ENCODE measurements around the gene AGXT2. TPM values are rescaled to one million over a fixed set of nuclear protein-coding genes. Genes with fewer than 3 reads are reported as not detected.

Gene AGXT2
- total and polyA plus RNA-seq, 4 donors = 49.4 to 67.9 (median 50.6) TPM

DNA sequence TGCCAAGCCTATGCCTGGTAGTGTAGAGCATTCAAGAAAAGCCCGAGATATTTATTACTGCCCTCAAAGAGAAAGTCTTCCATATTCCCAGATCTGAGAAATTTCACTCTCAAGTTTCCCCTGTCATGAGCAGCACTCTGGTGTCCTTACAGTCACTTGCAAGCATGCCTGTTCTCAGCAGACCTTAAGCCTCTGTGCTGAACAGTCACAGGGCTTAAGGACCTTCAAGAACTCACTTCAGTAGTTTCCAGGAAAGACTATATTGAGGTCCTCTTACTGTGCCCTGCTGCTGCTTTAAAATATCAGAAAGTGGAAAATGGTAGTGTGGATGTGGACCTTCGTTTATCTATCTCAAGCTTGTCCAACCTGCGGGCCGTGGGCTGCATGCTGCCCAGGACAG is 64.9 kb downstream of the AGXT2 start (continued):
- TF ChIP-seq, protein P1, sequence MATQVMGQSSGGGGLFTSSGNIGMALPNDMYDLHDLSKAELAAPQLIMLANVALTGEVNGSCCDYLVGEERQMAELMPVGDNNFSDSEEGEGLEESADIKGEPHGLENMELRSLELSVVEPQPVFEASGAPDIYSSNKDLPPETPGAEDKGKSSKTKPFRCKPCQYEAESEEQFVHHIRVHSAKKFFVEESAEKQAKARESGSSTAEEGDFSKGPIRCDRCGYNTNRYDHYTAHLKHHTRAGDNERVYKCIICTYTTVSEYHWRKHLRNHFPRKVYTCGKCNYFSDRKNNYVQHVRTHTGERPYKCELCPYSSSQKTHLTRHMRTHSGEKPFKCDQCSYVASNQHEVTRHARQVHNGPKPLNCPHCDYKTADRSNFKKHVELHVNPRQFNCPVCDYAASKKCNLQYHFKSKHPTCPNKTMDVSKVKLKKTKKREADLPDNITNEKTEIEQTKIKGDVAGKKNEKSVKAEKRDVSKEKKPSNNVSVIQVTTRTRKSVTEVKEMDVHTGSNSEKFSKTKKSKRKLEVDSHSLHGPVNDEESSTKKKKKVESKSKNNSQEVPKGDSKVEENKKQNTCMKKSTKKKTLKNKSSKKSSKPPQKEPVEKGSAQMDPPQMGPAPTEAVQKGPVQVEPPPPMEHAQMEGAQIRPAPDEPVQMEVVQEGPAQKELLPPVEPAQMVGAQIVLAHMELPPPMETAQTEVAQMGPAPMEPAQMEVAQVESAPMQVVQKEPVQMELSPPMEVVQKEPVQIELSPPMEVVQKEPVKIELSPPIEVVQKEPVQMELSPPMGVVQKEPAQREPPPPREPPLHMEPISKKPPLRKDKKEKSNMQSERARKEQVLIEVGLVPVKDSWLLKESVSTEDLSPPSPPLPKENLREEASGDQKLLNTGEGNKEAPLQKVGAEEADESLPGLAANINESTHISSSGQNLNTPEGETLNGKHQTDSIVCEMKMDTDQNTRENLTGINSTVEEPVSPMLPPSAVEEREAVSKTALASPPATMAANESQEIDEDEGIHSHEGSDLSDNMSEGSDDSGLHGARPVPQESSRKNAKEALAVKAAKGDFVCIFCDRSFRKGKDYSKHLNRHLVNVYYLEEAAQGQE (IDR thresholded peaks at IDR 0.05) = no peak
- no peak for TF ChIP-seq GABPA (IDR thresholded peaks at IDR 0.05 in 1 of 2, conservative IDR thresholded peaks at IDR 0.05 in 1 of 2)
- TF ChIP-seq YY1 (IDR thresholded peaks at IDR 0.05) = no peak
- no peak for TF ChIP-seq TAF1 (conservative IDR thresholded peaks at IDR 0.05)
- TF ChIP-seq HNF4G (IDR thresholded peaks at IDR 0.05) = no peak
- TF ChIP-seq, protein P2, sequence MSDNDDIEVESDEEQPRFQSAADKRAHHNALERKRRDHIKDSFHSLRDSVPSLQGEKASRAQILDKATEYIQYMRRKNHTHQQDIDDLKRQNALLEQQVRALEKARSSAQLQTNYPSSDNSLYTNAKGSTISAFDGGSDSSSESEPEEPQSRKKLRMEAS (IDR thresholded peaks at IDR 0.05) = no peak

DNA sequence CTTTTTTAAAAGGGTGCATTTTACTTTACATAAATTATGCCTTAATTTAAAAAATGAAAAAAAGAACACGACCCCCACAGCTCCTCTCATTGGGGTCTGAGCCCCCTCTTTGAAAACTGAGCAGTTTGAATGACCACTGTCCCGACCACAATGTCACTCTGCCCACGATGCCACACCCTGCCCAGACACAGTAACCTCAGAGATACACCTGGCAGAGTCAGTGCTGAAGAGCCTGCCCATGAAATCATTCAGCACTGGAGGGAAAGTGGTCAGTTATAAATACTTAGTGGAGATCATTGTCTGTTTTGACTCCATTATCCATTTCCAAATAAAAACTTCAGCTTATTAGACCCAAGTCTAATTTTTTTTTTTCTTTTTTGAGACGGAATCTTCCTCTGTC is 69.1 kb downstream of the AGXT2 start:
- H3K9me3 ChIP-seq (ENCODE audit: control insufficient read depth in 4 of 4, low read length in 3 of 4) = no peaks in the 10 kb centered on the region
- H3K9ac ChIP-seq (ENCODE audit: low read depth in 1 of 2, low read length in 2 of 2) = no peak overlapping the region
- H3K27ac ChIP-seq (ENCODE audit: low read depth in 1 of 2, low read length in 2 of 2) = no peak overlapping the region
- WGBS = 62% methylated on average over 4 of the region's 4 CpGs
- TF ChIP-seq NR2F2 (IDR thresholded peaks at IDR 0.05) (no peak), FOXA2 (IDR thresholded peaks at IDR 0.05) (no peak), JUND (IDR thresholded peaks at IDR 0.05) (no peak), TAF1 (conservative IDR thresholded peaks at IDR 0.05) (no peak)
- TF ChIP-seq, protein P3, sequence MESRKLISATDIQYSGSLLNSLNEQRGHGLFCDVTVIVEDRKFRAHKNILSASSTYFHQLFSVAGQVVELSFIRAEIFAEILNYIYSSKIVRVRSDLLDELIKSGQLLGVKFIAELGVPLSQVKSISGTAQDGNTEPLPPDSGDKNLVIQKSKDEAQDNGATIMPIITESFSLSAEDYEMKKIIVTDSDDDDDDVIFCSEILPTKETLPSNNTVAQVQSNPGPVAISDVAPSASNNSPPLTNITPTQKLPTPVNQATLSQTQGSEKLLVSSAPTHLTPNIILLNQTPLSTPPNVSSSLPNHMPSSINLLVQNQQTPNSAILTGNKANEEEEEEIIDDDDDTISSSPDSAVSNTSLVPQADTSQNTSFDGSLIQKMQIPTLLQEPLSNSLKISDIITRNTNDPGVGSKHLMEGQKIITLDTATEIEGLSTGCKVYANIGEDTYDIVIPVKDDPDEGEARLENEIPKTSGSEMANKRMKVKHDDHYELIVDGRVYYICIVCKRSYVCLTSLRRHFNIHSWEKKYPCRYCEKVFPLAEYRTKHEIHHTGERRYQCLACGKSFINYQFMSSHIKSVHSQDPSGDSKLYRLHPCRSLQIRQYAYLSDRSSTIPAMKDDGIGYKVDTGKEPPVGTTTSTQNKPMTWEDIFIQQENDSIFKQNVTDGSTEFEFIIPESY (IDR thresholded peaks at IDR 0.05) = no peak
- TF ChIP-seq, protein P1 (IDR thresholded peaks at IDR 0.05) = no peak
- TF ChIP-seq, protein P4, sequence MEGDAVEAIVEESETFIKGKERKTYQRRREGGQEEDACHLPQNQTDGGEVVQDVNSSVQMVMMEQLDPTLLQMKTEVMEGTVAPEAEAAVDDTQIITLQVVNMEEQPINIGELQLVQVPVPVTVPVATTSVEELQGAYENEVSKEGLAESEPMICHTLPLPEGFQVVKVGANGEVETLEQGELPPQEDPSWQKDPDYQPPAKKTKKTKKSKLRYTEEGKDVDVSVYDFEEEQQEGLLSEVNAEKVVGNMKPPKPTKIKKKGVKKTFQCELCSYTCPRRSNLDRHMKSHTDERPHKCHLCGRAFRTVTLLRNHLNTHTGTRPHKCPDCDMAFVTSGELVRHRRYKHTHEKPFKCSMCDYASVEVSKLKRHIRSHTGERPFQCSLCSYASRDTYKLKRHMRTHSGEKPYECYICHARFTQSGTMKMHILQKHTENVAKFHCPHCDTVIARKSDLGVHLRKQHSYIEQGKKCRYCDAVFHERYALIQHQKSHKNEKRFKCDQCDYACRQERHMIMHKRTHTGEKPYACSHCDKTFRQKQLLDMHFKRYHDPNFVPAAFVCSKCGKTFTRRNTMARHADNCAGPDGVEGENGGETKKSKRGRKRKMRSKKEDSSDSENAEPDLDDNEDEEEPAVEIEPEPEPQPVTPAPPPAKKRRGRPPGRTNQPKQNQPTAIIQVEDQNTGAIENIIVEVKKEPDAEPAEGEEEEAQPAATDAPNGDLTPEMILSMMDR (IDR thresholded peaks at IDR 0.05; ENCODE audit: low read depth, low read length, missing input control) = no peak
- H3K36me3 ChIP-seq (ENCODE audit: control insufficient read depth in 4 of 4, insufficient read depth in 3 of 4, low read depth in 1 of 4, low read length in 3 of 4) = no peaks in the 10 kb centered on the region
- H3K4me1 ChIP-seq (ENCODE audit: control insufficient read depth in 4 of 4, insufficient read depth in 4 of 4, low read length in 3 of 4) = no peaks in the 10 kb centered on the region
- no peak for DNase-seq (ENCODE audit: low spot score)
- H3K4me3 ChIP-seq (ENCODE audit: low read depth in 1 of 3, low read length in 3 of 3) = no peak overlapping the region
- H3K27me3 ChIP-seq (ENCODE audit: control insufficient read depth in 4 of 4, insufficient read depth in 4 of 4, low read length in 3 of 4) = no peaks in the 10 kb centered on the region
